Epidermal melanocyte (primary cell): ENCODE data around the gene HYOU1.
A peak's percentile ranks its signal among the peaks of the same experiment; 100 is the strongest.
"Not testable (repeated sequence)": the region's sequence is repeated elsewhere in the genome, so short reads cannot be mapped to it uniquely, and the experiment has no call there.

Source experiments
- DNase-seq: peaks from one replicate; pipeline ENCODE4 v3.0.0; 2011; ENCODE audit warnings: low spot score; ENCODE audit not compliant: insufficient read length

Gene HYOU1

DNA sequence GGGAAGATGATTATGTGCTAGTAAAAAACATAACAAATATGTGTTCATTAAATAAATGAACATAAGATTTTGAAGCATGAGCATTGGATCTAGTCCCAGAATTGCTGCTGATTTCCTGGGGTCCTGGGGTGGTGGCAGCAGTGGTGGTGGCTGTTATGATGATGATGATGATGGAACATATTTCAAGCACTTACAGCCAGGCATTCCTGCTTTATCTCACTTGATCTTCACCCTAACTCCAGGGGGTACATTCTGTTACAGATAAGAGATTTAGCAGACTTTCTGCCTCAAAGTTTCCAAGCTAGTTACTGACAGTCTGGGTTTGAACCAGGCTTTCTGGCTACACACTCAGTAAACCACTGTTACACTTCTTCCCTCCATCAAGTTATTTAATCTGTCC lies 33.3 kb downstream of the HYOU1 start:
- DNase-seq: no peak

DNA sequence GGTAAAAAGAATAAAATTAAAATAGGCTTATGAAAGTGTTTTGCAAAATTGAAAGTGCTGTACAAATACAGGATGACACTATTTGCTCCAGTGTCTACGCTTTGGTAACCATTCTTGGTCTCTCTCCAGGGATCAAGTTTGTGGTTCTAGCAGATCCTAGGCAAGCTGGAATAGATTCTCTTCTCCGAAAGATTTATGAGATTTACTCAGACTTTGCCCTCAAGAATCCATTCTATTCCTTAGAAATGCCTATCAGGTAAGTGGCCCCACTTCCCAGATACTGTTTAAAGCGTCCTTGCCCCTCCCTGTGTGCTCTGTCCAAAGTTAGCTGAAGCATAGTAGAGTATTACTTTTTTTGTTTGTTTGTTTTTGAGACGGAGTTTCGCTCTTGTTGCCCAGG lies 35.4 kb downstream of the HYOU1 start:
- DNase-seq: no peak

DNA sequence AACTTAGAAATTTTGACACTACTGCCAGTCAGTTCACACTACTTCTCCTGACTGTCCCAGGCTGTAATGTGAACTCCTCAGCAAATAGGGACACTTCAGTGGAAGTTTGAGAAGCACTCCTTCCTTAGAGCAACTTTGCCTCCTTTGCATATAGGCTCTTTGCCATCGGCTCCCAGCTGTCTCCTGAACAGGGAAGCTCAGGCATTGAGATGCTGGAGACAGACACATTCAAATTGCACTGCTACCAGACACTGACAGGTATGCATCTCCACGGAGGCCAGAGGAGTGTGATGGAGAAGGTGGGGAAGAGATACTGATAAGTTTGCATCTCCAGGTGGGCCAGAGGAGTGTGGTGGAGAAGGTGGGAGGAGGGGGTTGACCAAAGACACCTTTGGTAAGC lies 37.0 kb downstream of the HYOU1 start:
- no peak for DNase-seq

DNA sequence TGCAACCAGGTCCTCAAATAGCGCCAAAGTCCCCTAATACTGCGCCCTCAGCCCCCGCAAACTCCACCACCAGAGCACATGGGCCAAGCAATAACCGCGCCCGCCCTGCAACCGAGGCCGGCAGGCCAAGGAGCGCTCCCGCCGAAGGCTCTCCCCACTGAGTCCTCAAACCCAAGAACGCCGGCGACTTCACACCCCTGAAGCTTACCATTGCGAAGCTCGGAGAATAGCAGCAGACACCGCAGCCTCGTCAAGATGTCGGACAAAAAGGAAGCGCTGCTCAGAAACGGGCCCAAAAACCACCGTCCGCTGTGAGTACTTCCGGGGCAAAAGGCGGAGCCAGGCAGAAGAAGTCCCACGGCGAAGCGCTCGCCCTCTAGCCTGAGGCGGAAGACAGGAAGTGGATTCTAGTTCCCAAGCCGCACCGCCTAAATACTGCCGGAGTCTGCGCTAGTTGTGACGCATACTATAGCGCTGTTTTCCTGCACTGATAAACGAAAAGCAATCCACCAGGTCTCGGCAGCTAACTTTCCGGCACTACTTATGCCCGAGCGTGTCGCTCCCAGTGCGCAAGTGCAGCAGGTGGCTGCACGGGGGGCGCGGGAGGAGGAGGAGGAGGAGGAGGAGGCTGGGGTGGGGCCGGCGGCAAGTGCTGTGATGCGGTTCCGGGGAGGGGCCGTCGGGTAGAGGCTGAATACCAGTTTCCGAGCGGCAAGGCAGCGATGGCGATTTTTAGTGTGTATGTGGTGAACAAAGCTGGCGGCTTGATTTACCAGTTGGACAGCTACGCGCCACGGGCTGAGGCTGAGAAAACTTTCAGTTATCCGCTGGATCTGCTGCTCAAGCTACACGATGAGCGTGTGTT lies 38.7 kb downstream of the HYOU1 start, which contains the start of the genes RPS25 and TRAPPC4:
RPS25 (minus strand) TSS at position 270 of the 865 bp plus-strand sequence; CDS start at position 211, 59 bp downstream.
TRAPPC4 (plus strand) TSS at position 693 of the 865 bp plus-strand sequence; CDS start at position 723, 30 bp downstream.
- DNase-seq: peak; percentile 97

DNA sequence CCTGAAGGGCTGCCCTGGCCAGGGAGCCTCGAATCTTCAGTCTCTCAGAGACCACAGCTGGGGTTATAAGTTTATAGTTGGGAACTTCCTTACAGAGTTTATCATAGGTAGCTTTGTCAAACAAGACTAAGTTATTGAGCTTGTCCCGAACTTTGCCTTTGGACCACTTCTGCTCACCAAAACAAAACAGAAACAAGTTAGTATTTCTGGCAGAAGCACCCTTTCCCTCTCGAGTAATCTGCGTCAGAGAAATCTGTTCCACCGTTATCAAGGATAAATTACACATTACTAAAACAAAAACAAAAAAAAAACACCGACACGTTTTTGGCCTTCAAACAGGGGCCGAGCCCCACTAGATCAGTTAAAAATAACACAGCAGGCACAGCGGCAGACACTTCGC lies 39.6 kb downstream of the HYOU1 start:
- not testable (repeated sequence) for DNase-seq

DNA sequence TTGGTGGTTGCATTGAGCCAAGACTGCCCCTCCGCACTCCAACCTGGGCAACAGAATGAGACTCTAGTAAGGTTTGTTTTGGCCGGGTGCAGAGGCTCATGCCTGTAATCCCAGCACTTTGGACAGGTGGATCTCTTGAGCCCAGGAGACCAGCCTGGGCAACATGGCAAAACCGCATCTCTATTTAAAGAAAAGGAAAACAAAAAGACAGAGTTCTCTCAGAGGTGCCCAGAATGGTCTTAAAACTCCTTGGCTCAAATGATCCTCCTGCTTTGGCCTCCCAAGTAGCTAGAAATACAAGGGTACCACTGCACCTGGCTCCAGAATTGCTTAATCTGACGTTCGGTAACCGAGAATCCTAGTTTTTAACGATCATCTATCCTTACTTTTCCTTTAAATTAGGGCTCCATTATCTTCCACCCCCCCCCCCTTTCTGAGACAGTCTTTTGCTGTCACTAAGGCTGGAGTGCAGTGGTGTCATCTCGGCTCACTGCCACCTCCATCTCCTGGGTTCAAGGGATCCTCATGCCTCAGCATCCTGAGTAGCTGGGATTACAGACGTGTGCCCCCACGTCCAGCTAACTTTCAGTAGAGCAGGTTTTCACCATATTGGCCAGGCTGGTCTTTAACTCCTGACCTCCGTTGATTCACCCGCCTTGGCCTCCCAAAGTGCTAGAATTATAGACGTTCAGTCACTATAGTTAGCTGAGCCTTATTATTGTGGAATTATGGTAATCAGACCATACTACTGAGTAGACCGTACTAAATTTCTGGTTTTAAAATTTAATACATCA lies 40.6 kb downstream of the HYOU1 start:
- DNase-seq: no peak

DNA sequence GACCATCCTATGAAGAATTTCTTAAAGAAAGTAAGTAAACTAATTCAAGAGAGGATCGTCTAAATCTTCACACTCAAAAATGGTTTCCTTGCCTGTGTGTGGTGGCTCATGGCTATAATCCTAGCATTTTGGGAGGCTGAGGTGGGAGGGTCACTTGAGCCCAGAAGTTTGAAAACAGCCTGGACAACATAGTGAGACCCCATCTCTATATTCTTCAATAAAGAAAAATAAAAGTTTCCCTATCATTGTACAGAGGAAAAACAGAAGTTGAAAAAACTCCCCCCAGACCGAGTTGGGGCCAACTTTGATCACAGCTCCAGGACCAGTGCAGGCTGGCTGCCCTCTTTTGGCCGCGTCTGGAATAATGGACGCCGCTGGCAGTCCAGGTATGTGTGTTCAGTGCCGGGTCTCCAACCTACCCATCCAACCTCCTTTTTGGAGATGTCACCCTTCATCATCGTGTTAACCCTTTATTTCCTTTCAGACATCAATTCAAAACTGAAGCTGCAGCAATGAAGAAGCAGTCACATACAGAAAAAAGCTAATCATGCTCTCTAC lies 41.9 kb downstream of the HYOU1 start:
- no peak for DNase-seq

DNA sequence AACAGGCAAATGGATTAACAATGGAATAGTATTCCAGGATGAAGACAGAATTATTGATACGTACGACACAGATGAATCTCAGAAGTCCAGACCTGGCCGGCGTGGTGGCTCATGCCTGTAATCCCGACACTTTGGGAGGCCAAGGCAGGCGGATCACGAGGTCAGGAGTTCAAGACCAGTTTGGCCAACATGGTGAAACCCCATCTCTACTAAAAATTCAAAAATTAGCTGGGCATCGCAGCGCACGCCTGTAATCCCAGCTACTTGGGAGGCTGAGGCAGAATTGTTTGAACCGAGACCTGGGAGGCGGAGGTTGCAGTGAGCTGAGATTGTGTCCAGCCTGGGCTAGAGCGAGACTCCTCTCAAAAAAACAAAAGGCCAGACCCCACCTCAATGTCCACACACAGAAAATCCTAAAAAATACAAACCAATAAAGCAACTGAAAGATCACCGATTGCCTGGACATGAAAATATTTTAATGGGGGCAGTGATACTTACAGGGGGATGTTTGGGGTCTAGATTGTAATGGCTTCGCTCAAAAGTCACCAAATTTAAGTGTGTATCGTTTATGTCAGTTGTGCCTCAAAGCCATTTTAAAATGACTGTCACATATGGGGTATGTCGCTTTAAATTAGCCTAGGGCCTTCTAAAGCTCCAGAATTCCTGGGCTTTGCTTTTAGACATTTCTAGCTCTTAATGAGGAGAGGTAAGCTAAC lies 42.6 kb downstream of the HYOU1 start:
- DNase-seq: no peak

DNA sequence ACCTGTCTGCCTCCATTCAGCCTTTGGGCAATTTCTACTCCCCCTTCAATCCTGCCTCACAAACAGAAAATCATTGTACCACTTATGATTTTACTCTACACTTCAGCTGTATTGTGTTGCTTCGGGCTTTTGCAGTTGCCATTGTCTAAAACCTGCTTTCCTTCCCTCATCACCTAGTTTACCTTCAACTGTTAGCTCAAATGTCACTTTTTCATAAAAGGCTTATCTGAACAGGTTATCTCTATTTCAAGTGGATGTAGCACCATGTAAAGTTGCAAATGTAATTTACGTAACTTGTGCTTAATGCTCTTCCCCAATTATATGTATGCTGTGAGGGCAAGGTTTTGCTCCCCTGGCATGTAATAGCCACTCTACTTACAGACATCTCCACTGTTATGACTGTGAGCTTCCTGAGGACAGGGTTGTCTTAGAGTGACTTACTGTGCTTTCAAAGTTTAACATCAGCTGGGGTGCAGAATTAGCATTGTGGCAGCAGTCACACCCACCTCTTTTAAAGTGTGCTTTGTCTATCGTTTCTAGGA lies 44.3 kb downstream of the HYOU1 start:
- no peak for DNase-seq

DNA sequence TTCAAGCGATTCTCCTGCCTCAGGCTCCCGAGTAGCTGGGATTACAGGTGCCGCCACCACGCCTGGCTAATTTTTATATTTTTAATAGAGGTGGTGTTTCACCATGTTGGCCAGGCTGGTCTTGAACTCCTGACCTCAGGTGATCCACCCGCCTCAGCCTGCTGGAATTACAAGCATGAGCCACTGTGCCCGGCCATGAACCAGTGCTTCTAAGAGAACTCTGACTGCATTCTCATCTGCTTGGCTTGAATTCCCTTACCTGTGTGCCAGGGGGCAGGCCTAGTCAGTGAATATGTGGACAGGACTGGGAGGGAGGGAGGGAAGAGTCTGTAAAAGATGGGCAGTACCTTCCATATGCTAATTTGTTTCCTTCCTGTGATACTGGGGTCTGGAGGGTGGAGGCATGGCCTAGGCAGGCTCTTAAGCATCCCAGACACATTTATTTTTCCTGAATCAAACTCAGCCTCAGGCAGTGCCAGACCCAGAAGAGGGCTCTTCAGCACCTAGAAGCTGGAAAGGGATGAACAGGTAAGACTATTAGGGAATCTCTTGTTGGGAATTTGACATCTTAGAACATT lies 45.4 kb downstream of the HYOU1 start:
- DNase-seq: no peak

DNA sequence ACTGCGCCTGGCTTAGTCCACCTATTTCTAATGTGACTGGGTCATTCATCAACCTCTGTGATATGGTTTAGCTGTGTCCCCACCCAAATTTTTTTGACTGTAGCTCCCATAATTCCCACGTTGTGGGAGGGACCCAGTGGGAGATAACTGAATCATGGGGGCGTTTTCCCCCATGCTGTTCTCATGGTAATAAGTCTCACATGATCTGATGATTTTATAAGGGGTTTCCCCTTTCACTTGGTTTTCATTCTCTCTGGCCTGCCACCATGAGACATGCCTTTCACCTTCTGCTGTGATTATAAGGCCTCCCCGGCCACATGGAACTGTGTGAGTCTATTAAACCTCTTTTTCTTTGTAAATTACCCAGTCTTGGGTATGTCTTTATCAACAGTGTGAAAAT lies 50.3 kb downstream of the HYOU1 start:
- no peak for DNase-seq

DNA sequence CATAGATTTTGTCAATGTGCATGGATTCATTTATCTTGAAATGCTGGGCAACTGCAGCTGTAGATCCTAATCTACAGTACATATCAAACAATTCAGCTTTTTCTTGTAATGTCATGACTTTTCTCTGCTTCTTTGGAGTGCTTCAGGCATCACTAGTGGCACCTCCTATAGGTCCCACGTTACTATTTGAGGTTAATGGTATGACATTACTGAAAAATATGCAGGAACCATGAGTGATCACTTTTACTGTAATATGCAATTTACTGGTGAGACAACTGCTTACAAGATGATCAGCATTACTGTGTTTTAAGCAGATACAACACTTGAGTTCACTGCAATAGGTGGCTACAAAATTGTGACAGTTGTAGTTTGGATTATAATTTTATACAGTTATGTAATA lies 56.1 kb downstream of the HYOU1 start:
- DNase-seq: no peak

DNA sequence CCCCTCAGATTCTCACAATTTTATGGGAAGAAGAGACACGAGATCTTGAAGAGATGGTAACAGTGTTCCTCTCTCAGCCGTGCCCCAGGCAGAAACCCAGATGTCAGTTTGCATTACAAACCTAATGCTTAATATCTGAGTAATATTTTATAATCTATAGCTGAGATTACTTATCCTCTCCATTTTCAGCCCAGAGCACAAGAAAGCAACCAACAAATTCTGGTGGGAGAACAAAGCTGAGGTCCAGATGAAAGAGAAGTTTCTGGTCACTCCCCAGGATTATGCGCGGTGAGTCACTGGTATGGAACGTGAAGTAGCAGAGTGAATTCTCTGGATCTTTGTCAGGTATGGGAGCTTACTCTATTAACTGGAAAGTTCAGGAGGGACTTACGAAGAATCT lies 58.2 kb downstream of the HYOU1 start:
- DNase-seq: no peak

DNA sequence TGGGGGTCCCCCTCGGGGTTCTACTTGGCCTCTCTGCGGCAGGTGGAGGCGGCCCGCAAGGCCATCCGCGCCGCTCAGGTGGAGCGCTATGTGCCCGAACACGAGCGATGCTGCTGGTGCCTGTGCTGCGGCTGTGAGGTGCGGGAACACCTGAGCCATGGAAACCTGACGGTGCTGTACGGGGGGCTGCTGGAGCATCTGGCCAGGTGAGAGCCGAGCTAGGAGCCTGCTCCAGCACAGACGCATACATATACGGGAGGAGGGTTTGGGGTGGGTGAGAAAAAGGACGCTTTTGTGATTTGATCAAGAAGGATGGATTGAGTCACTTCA lies 58.7 kb downstream of the HYOU1 start:
- DNase-seq: no peak

DNA sequence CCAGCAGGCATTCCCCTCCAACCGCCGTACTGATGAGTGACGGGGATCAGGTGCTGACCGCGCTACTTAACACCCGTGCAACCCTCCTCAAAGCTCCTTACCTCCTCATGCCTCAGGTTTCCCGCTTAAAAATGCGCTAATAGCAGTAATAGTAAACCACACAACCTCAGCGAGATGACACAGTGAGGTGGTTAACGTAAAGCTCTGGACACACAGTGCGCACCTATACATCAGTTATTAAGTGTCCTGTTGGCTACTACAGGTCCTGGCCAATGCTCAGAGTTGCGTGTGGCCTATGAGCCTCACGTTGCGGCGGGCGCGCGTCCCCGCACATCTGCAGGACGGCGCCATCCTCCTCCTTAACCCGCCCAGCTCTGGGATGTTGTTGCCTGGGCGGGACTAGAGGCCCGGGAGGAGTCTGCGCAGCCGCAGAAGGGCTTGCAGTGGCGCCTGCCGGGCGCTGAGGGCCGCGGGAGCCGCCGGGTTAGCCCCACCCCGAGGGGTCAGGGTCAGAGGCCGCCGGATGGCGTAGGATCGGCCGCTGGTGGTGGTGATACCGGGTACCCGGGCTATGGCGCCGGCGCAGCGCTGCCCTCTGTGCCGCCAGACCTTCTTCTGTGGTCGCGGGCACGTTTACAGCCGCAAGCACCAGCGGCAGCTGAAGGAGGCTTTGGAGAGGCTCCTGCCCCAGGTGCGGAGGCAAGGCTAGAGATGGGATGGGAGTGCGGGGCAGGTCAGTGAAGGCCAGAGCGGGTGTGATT lies 59.2 kb downstream of the HYOU1 start, which contains the start of gene CENATAC:
CENATAC (plus strand) TSS at position 512 of the 761 bp plus-strand sequence; CDS start at position 572, 60 bp downstream.
- DNase-seq: peak; percentile 99

DNA sequence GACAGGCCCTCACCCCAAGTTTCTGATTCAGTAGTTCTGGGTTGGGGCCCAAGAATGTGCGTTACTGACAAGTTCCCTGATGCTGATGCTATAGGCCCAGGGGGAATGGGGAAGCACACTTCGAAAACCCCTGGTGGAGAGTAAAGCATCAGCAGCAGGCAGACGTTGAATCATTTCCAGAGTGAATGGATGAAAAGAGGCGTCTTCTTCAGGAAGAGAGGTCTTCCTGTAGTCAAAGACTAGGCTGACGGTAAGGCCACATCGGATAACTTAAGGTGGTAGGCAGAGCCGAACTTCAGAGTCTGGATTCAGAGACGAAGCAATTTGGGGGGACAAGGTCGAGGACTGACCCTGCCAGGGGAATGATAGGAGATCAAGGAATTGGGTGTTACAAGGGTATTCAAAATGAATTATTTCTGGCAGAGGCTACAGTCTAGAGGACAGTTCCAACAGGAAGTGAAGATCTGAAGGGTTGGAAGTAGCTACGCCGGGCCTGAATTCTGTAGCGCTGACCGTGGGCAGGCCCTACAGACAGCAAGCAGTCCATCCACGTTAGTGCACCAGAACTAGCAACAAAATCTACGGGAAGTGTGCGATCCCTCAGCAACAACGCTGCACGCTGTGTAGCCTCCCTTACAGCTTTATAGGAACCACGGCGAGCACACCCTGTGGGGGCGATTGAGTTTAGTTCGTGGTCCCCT lies 59.9 kb downstream of the HYOU1 start:
- DNase-seq: peak; percentile 44
